Duodenal mucosa (tissue), 2 donors: ENCODE results near the gene SLC19A2.

Source experiments
- H3K27ac ChIP-seq: one replicate; pipeline ENCODE4 v1.7.0; 2013; ENCODE audit warnings: low read depth, low read length
- H3K27me3 ChIP-seq, 2 donors: one replicate each; pipeline ENCODE4 v1.7.0; 2013; ENCODE audit warnings: low read length in 2 of 2, control low read depth in 1 of 2; ENCODE audit not compliant: insufficient read depth in 2 of 2, control insufficient read depth in 1 of 2
- H3K36me3 ChIP-seq, 2 donors: one replicate each; pipeline ENCODE4 v1.7.0; 2013; ENCODE audit warnings: low read length in 2 of 2, control low read depth in 1 of 2; ENCODE audit not compliant: insufficient read depth in 2 of 2, control insufficient read depth in 1 of 2
- H3K4me1 ChIP-seq, 2 donors: one replicate each; pipeline ENCODE4 v1.7.0; 2013; ENCODE audit warnings: low read length in 2 of 2, control low read depth in 1 of 2; ENCODE audit not compliant: insufficient read depth in 2 of 2, control insufficient read depth in 1 of 2
- H3K4me3 ChIP-seq, 2 donors: one replicate each; pipeline ENCODE4 v1.7.0; 2013; ENCODE audit warnings: low read length in 2 of 2, low read depth in 1 of 2
- H3K9ac ChIP-seq, 2 donors: one replicate each; pipeline ENCODE4 v1.7.0; 2013; ENCODE audit warnings: low read length in 2 of 2, low read depth in 1 of 2
- H3K9me3 ChIP-seq, 2 donors: one replicate each; pipeline ENCODE4 v1.7.0; 2013; ENCODE audit warnings: low read length in 2 of 2, control low read depth in 1 of 2; ENCODE audit not compliant: control insufficient read depth in 1 of 2

Gene SLC19A2

GRCh38 chr1:169478094-169478672 lies 7.6 kb downstream of the SLC19A2 start:
- H3K27ac ChIP-seq = no peak overlapping the region

GRCh38 chr1:169475806-169476387 lies 9.8 kb downstream of the SLC19A2 start:
- Histone ChIP-seq H3K27me3 (no peaks in the 10 kb centered on the region), H3K4me1 (peaks cover 0 to 4% of the 10 kb centered on the region in 2 donors), H3K27ac (no peak overlapping the region), H3K9me3 (no peaks in the 10 kb centered on the region), H3K4me3 (no peak overlapping the region), H3K36me3 (peaks cover 0 to 14% of the 10 kb centered on the region in 2 donors), H3K9ac (no peak overlapping the region)

More at GRCh38 chr1:169478094-169478672, 7.6 kb downstream of the SLC19A2 start:
- no peaks in the 10 kb centered on the region for H3K9me3 ChIP-seq
- no peaks in the 10 kb centered on the region for H3K27me3 ChIP-seq
- H3K36me3 ChIP-seq = peaks cover 0 to 14% of the 10 kb centered on the region in 2 donors
- H3K4me3 ChIP-seq = no peak overlapping the region
- no peak overlapping the region for H3K9ac ChIP-seq
- peaks cover 2 to 4% of the 10 kb centered on the region in 2 donors for H3K4me1 ChIP-seq

- no peak overlapping the region for H3K4me3 ChIP-seq
- no peaks in the 10 kb centered on the region for H3K9me3 ChIP-seq
- peaks cover 0 to 14% of the 10 kb centered on the region in 2 donors for H3K36me3 ChIP-seq
- H3K4me1 ChIP-seq = peaks cover 0 to 4% of the 10 kb centered on the region in 2 donors
- H3K27me3 ChIP-seq = no peaks in the 10 kb centered on the region
- H3K9ac ChIP-seq = no peak overlapping the region
- H3K27ac ChIP-seq = no peak overlapping the region
These were observed 11.3 kb downstream of the SLC19A2 start for GRCh38 chr1:169474302-169474995.

GRCh38 chr1:169473347-169473746 lies 12.4 kb downstream of the SLC19A2 start:
- Histone ChIP-seq H3K4me1 (peaks cover 0 to 4% of the 10 kb centered on the region in 2 donors), H3K36me3 (peaks cover 0 to 14% of the 10 kb centered on the region in 2 donors), H3K9ac (no peak overlapping the region), H3K27ac (no peak overlapping the region), H3K9me3 (no peaks in the 10 kb centered on the region), H3K27me3 (no peaks in the 10 kb centered on the region), H3K4me3 (no peak overlapping the region)

GRCh38 chr1:169472738-169473137 lies 13.0 kb downstream of the SLC19A2 start:
- no peak overlapping the region for H3K27ac ChIP-seq
- no peaks in the 10 kb centered on the region for H3K9me3 ChIP-seq
- peaks cover 0 to 18% of the 10 kb centered on the region in 2 donors for H3K36me3 ChIP-seq
- no peaks in the 10 kb centered on the region for H3K27me3 ChIP-seq
- no peak overlapping the region for H3K9ac ChIP-seq
- H3K4me1 ChIP-seq = peaks cover 0 to 4% of the 10 kb centered on the region in 2 donors
- no peak overlapping the region for H3K4me3 ChIP-seq

- H3K36me3 ChIP-seq = peaks cover 0 to 19% of the 10 kb centered on the region in 2 donors
- no peaks in the 10 kb centered on the region for H3K4me1 ChIP-seq
- H3K27ac ChIP-seq = no peak overlapping the region
- H3K9ac ChIP-seq = no peak overlapping the region
- no peak overlapping the region for H3K4me3 ChIP-seq
- H3K9me3 ChIP-seq = no peaks in the 10 kb centered on the region
- no peaks in the 10 kb centered on the region for H3K27me3 ChIP-seq
These were observed 16.8 kb downstream of the SLC19A2 start for GRCh38 chr1:169468982-169469381.

- no peaks in the 10 kb centered on the region for H3K9me3 ChIP-seq
- no peaks in the 10 kb centered on the region for H3K4me1 ChIP-seq
- H3K27me3 ChIP-seq = no peaks in the 10 kb centered on the region
- H3K9ac ChIP-seq = no peak overlapping the region
- no peak overlapping the region for H3K4me3 ChIP-seq
- no peak overlapping the region for H3K27ac ChIP-seq
- peaks cover 0 to 19% of the 10 kb centered on the region in 2 donors for H3K36me3 ChIP-seq
These were observed 19.2 kb downstream of the SLC19A2 start for GRCh38 chr1:169466259-169467230.

GRCh38 chr1:169465281-169465680 lies 20.5 kb downstream of the SLC19A2 start:
- Histone ChIP-seq H3K27me3 (peaks cover 0 to 3% of the 10 kb centered on the region in 2 donors), H3K36me3 (peaks cover 0 to 19% of the 10 kb centered on the region in 2 donors), H3K4me1 (peaks cover 2 to 5% of the 10 kb centered on the region in 2 donors), H3K9ac (no peak overlapping the region), H3K4me3 (no peak overlapping the region), H3K9me3 (no peaks in the 10 kb centered on the region), H3K27ac (no peak overlapping the region)

- H3K27me3 ChIP-seq = peaks cover 0 to 5% of the 10 kb centered on the region in 2 donors
- no peak overlapping the region for H3K9ac ChIP-seq
- H3K9me3 ChIP-seq = peaks cover 0 to 1% of the 10 kb centered on the region in 2 donors
- H3K36me3 ChIP-seq = peaks cover 0 to 11% of the 10 kb centered on the region in 2 donors
- peaks cover 6 to 7% of the 10 kb centered on the region in 2 donors for H3K4me1 ChIP-seq
- no peak overlapping the region for H3K4me3 ChIP-seq
- H3K27ac ChIP-seq = no peak overlapping the region
These were observed 23.4 kb downstream of the SLC19A2 start for GRCh38 chr1:169462385-169462784.
